HG03064 (cell line): ENCODE data around the gene TXNRD1.
"Not testable (repeated sequence)": the region's sequence is repeated elsewhere in the genome, so short reads cannot be mapped to it uniquely, and the experiment has no call there.

Experiments
- ATAC-seq: cut with Tn5 transposase; IDR thresholded peaks from one replicate; pipeline ENCODE4 v1.9.1; 2021; ENCODE audit warnings: low read depth; ENCODE audit not compliant: unreplicated experiment

Gene TXNRD1

DNA sequence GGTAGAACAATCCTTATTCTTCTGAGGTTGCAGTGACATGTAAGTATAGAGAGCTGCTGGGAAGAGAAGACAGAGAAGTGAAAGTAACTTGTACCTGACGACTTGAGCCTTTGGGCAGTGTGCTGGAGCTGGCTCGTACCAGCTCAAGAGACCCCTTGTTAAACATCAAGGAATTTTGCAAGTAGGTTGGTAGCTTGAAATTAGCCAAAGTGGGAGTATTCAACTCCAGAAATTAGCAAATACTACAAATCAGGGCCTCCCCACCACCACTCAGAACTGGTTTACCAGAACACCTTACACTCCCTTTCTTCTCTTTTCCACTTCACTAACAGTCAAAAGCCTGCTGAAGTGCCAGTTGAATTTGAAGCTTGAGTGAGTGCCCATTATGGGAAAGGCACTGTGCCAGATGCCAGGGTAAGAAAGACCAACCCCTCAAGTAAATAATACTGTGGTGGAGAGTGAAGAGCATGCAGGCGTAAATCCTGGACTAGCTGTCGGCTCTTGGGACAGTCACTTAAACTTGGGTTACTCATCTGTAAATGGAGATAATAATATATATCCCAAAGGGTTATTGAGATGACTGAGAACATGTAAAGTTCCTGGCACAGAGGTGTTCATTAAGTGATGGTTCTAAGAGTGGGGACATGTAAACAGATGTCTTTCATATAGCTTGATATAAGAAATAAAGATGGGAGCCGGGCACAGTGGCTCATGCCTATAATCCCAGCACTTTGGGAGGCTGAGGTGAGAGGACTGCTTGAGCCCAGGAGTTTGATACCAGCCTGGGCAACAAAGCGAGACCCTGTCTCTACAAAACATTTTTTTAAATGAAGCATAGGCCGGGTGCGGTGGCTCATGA is 60.9 kb downstream of the TXNRD1 start:
- ATAC-seq, result peak; percentile 63

DNA sequence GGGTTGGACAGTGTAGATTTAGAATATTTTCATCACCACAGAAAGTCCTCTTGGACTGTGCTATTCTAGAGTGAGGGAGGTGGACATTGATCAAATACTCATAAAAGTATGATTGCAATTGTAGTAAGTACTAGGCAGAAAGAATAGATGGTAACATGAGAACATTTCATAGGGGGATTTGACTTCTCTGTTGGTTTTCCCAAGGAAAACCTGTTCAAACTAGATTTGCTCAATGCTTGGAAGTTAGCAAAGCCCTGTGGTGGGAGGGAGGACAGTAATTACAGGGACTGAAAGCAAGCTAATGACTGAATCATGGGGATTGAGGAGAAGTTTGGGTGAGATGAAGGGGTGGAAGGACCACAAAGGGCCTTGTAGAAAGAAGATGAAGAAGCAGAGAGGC is 63.6 kb downstream of the TXNRD1 start:
- no peak for ATAC-seq

DNA sequence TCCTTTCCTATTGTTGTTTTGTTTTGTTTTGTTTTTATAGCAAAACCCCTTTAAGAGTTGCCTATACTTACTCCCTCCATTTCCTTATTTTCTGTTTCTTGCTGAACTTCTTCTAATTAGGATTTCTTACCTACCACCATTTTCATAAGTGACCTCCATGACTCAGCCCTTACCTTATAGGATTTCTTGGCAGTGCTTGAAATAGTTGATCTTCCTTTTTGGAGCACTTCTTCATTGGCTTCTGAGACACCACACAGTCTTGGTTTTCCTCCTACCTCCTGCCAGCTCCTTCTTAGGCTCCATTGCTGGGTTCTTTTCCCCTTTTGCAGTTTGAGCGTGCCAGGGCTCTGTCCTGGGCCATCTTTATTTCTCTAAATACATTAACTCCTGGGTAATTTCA is 64.5 kb downstream of the TXNRD1 start:
- ATAC-seq, result no peak

DNA sequence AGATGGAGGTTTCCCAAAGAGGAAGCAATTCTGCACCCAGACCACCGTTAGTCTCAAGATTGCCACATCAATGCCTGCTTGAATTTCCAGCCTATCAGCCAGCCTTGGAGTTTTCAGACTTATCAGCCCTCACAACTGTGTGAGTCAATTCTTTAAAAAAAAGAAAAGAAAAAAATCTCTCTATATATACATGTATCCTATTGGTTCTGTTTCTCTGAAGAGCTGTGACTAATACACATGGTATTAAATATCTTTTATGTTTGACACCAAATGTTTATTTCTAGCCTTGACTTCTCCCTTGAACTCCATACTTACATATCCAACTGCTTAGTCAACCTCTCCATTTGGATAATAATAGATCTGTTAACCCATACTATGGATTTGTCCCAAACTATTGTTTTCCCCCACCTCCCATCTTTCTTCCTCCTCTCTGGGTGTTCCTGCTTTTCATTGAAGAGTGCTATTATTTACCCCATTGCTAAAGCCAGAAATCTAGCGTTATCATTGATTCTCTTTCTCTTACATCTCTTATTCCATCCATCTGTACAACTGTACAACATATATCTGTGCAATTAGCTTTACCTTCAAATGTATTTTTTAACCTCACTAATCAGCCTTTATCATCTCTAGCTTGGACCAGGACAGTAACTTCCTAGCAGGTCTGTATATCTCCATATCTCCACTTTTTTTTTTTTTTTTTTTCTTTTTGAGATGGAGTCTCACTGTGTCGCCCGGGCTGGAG is 65.3 kb downstream of the TXNRD1 start:
- no peak for ATAC-seq

DNA sequence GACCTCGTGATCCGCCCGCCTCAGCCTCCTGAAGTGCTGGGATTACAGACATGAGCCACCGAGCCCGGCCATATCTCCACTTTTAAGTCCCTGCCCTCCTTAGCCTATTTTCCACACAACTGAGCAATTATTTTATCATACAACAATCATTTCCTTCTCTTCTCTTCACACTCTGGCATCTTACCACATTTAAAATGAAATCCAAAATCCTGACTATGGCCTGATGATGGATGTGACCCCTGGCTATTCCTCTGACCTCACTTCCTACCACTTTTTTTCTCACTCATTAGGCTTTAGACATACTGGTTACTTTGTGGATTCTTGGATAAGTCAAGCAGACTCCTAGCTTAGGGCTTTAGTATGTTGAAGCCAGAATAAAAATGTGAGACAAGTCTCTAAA is 66.1 kb downstream of the TXNRD1 start:
- no peak for ATAC-seq

DNA sequence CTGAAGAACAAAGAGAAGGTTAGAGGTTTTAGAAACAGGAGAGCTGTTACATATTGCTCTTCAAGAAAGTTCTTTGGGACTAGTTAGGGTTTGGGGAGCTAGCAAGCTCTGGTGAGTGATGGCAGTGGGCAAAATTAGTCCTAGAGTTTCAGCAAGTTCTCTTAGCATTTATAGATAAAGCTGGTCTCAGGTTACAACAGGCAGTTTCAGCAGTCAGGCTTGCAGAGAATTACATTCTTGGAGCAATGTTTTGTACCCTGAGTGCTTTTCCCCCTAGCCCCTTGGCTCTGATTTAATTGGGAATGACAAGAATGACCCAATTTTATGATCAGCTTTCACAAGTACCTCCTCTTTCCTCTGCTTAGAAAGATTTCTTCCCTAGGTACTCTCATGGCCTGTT is 66.5 kb downstream of the TXNRD1 start:
- no peak for ATAC-seq

DNA sequence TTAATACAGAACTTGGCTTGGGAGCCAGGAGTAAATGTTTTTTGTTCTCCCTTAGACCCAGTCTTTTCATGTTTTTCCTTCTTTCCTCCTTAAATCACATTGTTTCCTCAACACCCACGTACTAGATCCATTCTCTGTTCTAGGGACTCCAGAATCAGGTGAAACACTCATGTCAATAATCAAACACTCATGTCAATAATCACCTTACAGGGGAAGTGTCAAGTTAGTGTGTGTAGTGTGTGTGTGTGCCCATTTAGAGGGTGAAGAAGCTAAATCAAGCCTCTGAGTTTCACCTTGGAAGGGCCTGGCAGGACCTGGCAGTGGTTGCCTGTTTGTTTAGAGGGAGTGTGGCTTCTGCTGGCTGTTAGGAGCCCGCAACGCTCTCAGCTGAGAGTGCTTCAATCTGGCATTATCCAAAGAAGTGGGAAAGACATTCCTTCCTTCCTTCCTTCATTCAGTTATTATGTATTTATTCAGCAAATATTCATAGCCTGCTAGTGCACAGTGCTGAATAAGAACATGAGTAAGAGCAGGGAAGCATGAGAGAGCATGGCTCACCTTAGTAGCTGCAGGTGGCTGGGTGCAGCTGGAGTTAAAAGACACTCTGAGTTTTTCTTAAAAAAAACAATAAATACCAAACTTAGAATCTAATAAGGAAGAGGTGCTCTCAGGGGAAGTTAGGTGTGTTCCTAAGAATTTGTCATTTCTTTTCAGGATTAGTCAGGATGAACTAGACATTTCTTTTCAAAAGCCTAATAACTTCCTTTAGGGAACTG is 70.3 kb downstream of the TXNRD1 start:
- ATAC-seq, result no peak

DNA sequence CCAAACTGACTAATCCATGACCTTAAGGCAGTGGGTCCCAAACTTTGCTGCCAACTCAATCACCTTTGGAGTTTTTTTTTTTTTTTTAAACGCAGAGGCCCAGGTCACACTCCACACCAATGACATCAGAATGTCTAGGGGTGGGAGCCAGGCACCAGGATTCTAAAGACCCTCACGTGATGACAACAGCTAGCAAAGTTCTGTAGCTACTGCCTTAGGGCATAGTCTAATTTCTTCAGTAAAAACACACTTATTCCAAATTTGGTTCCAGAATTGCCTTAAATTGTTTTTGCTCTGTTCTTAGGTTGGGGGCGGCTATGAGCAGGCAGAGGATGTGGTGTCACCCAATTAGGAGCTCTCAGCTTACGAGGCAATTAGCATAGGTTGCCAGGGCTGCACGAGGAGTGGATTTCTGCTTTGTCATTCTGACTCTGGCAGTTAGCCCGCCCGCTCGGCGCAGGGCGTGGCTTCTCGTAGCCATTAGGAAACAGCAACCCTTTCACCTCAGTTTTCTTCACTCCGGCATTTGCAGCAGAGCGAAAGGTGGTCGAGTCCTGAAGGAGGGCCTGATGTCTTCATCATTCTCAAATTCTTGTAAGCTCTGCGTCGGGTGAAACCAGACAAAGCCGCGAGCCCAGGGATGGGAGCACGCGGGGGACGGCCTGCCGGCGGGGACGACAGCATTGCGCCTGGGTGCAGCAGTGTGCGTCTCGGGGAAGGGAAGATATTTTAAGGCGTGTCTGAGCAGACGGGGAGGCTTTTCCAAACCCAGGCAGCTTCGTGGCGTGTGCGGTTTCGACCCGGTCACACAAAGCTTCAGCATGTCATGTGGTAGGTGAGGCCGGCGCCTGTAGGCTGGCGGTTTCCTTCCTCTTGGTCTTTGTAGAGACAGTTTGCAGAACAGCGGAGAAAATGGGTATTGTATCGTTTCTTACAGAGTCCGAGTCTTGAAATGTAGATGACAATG is 71.2 kb downstream of the TXNRD1 start:
- ATAC-seq, result peak; percentile 86

DNA sequence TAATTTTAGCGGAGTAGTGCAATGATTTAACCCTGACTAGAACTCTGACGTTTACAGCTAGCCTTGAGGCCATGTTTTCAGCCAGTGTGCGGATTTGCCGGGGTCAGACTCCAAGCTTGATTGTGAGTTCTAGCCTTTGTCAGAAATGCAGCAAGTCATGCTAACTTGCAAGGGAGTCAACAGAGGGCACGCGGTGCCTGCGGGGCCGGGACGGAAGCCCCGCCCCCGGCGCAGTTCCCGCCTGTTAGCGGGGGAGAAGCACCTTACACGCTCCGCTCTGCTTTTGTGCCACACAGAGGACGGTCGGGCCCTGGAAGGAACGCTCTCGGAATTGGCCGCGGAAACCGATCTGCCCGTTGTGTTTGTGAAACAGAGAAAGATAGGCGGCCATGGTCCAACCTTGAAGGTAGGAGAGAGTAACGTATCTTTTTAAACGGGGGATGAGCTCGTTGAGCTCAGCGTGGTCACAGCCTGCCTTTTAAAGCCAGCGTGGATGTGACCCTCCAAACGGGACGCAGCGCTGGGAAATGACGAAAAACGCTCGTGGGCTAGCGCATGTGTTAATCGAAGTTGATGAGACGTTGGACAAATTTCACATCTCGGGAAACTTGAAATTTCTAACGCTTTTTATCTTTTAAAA is 73.2 kb downstream of the TXNRD1 start:
- ATAC-seq, result peak; percentile 41

DNA sequence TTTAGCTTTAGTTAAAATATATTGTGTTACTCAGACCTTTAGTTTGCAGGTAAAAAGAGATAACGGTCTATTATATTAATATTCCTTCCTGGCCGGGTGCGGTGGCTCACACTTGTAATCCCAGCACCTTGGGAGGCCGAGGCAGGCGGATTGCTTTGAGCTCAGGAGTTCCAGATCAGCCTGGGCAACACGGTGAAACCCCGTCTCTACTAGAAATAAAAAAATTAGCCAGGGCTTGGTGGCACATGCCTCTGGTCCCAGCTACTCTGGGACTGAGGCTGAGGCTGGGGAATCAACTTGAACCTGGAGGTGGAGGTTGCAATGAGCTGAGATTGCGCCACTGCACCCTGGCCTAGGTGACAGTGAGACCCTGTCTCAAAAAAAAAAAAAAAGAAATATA is 74.7 kb downstream of the TXNRD1 start:
- ATAC-seq, result no peak

DNA sequence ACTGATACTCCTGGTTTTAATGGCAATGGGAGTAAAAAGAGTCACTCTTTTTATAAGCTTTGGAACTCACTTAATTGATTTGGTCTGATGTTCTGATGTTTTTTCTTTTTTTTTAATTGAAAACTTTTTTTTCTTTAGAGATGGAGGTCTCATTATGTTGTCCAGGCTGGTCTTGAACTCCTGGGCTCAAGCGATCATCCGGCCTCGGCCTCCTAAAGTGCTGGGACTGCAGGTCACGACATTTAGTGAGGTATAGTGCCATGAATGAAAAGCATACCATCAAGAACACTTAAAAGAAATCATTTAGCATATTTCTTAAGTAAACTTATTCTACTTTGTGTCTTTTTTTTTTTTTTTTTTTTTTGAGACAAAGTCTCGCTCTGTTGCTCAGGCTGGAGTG is 75.3 kb downstream of the TXNRD1 start:
- no peak for ATAC-seq

DNA sequence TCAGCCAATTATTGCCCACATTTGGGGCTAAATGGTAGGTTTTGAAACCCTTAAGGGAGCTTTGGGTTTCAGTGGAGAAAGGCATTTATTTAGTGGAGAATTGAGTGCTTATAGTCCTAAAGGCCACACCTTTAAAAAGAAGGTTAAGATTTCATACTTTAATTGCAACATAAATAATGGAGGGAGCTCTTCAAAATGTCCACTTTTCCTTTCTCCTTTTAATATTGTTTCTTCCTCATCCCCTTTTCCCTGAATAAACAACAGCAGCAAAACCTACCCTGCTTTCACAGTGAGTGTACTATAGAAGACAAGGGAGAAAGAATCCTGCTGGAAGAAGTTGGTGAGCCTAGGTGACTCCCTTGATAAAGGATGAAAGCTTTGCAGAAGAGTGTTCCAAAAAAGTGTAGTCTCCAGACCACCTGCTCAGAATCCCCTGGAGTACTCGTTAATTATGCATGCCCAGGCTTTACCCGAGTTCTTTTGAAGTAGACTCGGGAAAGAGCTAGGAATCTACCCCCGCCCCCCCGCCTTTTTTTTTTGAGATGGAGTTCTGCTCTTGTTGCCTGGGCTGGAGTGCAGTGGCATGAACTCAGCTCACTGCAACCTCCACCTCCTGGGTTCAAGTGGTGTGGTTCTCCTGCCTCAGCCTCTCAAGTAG is 76.4 kb downstream of the TXNRD1 start:
- ATAC-seq, result no peak

DNA sequence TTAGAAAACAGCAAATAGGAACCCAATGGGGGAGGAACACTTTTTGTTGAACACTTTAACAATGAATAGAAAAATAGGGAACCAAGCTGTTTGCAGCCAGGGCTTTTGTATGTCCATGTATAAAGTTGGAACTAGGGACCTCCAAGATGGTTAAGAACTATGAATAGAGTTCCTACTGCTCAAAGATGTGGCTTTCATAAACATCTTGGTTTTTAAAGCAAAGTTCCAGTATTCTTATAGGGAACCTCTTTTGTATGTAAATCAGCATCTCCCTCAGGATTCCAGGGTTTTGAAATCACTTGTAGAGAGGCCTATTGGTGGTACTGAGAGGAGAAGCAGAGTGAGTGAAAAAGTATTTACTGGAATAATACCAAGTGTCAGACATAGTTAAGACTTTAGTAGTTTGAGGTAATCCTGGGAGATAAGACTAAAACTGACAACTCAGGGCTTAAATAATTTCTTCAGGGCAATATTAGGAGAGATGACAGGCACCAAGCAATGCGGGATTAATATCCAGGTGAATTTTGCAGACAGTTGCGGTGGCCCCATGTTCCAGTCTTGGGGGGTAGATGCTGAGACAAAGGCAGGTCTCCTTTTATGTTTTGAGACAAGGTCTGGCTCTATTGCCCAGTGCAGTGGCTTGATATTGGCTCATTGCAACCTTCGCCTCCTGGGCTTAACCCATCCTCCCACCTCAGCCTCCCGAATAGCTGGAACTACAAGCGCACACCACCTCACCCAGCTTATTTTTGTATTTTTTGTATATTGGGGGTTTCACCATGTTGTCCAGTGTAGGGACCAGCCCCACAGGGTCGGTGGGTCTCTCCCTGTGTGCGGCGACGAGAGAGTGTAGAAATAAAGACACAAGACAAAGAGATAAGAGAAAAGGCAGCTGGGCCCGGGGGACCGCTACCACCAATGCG is 77.6 kb downstream of the TXNRD1 start:
- ATAC-seq, result no peak

DNA sequence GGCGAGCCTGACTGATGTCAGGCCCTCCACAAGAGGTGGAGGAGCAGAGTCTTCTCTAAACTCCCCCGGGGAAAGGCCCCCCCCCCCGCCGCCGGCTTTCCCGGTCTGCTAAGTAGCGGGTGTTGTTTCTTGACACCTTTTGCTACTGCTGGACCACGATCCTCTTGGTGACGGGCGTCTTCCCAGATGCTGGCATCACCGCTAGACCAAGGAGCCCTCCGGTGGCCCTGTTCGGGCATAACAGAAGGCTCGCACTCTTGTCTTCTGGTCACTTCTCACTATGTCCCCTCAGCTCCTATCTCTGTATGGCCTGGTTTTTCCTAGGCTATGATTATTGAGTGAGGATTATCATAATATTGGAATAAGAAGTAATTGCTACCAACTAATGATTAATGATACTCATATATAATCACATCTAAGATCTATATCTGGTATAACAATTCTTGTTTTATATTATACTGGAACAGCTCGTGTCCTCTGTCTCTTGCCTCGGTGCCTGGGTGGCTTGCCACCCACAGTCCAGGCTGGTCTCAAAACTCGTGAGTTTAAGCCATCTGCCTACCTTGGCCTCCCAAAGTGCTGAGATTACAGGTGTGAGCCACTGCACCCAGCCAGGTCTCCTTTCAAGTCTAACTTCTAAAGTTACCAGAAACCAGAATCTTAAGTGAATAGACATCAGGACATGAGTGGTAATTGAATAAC is 78.7 kb downstream of the TXNRD1 start:
- not testable (repeated sequence) for ATAC-seq

DNA sequence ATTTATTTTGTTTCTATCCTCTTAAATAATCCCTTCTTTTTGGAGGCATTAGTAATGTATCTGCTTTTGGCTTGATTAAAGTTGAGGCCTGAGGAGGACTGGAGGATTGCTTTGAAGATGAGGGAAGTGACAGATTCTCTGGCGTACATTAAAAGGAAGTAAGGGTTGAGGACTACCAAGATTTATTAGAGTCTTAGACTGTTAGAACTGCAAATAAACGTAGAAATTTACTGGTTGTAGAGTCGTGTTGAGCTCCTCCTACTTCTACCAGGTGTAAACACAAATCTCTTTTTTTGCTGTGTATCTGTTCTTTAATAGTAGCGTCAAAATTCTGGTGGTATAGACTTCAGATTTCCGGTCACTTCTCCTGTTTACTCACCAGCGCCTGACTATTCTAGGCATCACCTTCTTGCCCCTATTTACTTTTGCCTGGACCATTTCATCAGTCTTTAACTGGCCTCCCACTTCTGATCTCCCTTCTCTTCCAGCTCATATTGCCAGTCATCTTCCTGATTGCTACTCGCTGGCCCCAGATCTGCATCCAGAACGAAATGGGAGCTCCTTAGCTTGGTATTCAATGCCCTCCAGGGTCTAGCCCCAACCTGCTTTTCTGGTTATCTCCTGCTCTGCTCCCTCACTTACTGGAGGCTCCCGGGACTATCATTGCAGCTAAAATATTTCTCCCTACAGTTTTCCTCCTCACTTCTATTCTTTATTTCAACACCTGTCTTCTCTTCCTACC is 79.5 kb downstream of the TXNRD1 start:
- no peak for ATAC-seq

DNA sequence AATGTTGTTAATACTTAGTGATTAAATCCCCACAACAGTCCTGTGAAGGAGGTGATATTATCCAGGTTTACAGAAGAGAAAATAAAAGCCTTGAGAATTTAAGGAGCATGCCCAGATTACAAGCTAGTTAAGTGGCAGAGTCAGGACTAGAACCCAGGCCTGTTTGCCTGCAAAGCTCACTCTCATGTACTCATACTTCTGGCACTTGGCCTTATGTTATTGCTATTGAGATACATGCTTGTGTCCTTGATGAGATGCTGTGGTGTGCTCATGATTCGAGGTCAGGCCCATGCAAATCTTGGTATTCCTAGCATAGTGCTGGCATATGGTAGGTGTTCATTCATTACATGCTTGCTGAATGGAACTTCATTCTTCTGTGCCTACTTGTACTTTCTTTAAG is 80.4 kb downstream of the TXNRD1 start:
- ATAC-seq, result no peak

DNA sequence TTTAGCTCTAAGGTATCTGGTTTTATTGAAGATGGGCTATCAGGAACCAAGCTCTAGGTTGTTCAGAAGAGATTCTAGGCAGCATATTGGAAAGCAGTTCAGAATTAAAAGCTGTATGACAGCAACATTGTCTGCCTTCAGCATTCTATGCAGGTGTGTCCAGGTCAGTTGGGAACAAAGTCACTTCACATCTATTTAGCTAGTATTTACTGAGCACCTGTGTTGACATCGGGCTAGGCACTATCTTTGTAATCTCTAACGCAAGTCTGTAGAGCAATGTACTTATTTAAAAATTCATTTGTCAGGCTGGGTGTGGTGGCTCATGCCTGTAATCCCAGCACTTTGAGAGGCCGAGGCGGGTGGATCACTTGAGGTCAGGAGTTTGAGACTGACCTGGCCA is 81.1 kb downstream of the TXNRD1 start:
- ATAC-seq, result no peak
